NB4 (cell line): ENCODE data around the gene VENTX.

Source experiments
- CTCF ChIP-seq: IDR thresholded peaks from one replicate; pipeline ENCODE4 v1.5.1; 2012; ENCODE audit warnings: low read depth, low read length
- POLR2A ChIP-seq: IDR thresholded peaks from 2 replicates; pipeline ENCODE4 v1.6.1; 2011; ENCODE audit warnings: mild to moderate bottlenecking; ENCODE audit not compliant: insufficient read length; ENCODE audit errors: extremely low read depth

DNA sequence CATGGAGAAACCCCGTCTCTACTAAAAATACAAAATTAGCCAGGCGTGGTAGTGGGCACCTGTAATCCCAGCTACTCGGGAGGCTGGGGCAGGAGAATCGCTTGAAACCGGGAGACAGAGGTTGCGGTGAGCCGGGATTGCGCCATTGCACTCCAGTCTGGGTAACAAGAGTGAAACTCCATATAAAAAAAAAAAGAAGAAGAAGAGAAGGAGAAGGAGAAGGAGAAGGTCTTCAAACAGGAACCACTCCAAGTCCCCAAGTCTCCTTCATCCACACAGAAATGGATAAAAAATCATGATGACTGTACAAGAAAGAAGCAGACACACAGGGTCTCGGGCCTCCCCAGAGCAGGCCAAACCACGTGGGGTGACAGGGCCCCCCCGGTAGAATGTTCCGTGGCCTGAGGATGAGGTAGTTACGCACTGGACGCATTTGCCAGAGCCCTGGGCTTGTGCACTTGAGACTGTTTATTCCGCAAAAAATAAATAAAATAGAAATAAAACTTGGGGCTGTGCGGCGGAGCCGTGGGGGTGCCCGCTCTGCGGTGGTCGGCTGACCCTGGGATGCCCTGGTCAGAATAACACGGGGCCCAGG is 15.8 kb downstream of the VENTX start:
- TF ChIP-seq CTCF (no peak), POLR2A (no peak)
